IPS-NIHi7 (cell line): ENCODE results near the gene PRKCH.
A peak's percentile ranks its signal among the peaks of the same experiment; 100 is the strongest.
"Not testable (repeated sequence)": the region's sequence is repeated elsewhere in the genome, so short reads cannot be mapped to it uniquely, and the experiment has no call there.

Experiments used
- DNase-seq: peaks from one replicate; pipeline ENCODE4 v3.0.0; 2012; ENCODE audit warnings: mixed read lengths; ENCODE audit errors: extremely low spot score

Gene PRKCH

GRCh38 chr14:61308198-61308597 is 13.2 kb upstream of the PRKCH start:
- DNase-seq = no peak

GRCh38 chr14:61308701-61309100 is 12.7 kb upstream of the PRKCH start:
- not testable (repeated sequence) for DNase-seq

GRCh38 chr14:61315313-61315712 is 6.1 kb upstream of the PRKCH start:
- no peak for DNase-seq

GRCh38 chr14:61319086-61319485 is 2.3 kb upstream of the PRKCH start:
- DNase-seq = no peak

- DNase-seq = no peak
These were observed 1.7 kb upstream of the PRKCH start for GRCh38 chr14:61319706-61320105.

- DNase-seq = not testable (repeated sequence)
These were observed 1.2 kb upstream of the PRKCH start for GRCh38 chr14:61320170-61320569.

- no peak for DNase-seq
These were observed 484 bp upstream of the PRKCH start for GRCh38 chr14:61320806-61321384.

- no peak for DNase-seq
These were observed 826 bp downstream of the PRKCH start for GRCh38 chr14:61322011-61322798.

- DNase-seq = no peak
These were observed 1.5 kb downstream of the PRKCH start for GRCh38 chr14:61322799-61323290.

- DNase-seq = no peak
These were observed 2.6 kb downstream of the PRKCH start for GRCh38 chr14:61323970-61324369.

GRCh38 chr14:61325166-61325565 is 3.8 kb downstream of the PRKCH start:
- no peak for DNase-seq

- DNase-seq = no peak
These were observed 4.8 kb downstream of the PRKCH start for GRCh38 chr14:61326146-61326545.

- peak; percentile 61 for DNase-seq
These were observed 5.5 kb downstream of the PRKCH start for GRCh38 chr14:61326847-61327246.

GRCh38 chr14:61328626-61329262 is 7.4 kb downstream of the PRKCH start:
- no peak for DNase-seq

GRCh38 chr14:61329478-61330051 is 8.2 kb downstream of the PRKCH start:
- no peak for DNase-seq

GRCh38 chr14:61330511-61330910 is 9.1 kb downstream of the PRKCH start:
- DNase-seq = no peak

- no peak for DNase-seq
These were observed 10.7 kb downstream of the PRKCH start for GRCh38 chr14:61331992-61332657.

GRCh38 chr14:61332658-61333029 is 11.3 kb downstream of the PRKCH start:
- no peak for DNase-seq

- DNase-seq = no peak
These were observed 11.7 kb downstream of the PRKCH start for GRCh38 chr14:61333087-61333486.

- DNase-seq = no peak
These were observed 12.9 kb downstream of the PRKCH start for GRCh38 chr14:61334197-61334701.

- no peak for DNase-seq
These were observed 13.7 kb downstream of the PRKCH start for GRCh38 chr14:61335049-61335448.
